Measurements from ENCODE around the gene HMGN3. TPM values are rescaled to one million over a fixed set of nuclear protein-coding genes. Genes with fewer than 3 reads are reported as not detected.

HMGN3 gene
- total RNA-seq, 1 donor from 2014 or later = 42.5 TPM

DNA sequence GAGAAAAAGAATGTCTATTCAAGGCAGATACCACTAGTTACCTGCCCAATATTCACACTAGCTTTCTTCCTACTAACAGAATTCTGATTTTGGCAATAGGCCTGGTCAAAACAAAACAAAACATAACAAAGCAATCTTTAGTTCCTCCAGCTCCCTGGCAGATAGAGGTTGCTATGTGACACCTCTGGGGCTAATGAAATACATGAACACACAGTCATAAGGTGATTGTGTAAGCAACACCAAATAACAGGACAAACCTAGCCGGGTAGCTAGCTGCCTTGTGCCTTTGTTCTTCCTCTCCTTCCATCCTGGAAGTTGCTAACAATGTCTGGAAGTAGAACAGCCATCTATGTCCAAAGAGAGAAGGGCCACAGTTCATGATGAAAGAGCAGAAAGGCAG, 6.0 kb upstream of the HMGN3 start:
- H3K9me3 ChIP-seq = no peaks in the 10 kb centered on the region
- H3K36me3 ChIP-seq = no peaks in the 10 kb centered on the region
- H3K27me3 ChIP-seq = no peaks in the 10 kb centered on the region
- intact Hi-C loops (cut with DNase I) = no loop called here
- no peak for TF ChIP-seq POLR2A (IDR thresholded peaks at IDR 0.05)
- TF ChIP-seq, protein P1, sequence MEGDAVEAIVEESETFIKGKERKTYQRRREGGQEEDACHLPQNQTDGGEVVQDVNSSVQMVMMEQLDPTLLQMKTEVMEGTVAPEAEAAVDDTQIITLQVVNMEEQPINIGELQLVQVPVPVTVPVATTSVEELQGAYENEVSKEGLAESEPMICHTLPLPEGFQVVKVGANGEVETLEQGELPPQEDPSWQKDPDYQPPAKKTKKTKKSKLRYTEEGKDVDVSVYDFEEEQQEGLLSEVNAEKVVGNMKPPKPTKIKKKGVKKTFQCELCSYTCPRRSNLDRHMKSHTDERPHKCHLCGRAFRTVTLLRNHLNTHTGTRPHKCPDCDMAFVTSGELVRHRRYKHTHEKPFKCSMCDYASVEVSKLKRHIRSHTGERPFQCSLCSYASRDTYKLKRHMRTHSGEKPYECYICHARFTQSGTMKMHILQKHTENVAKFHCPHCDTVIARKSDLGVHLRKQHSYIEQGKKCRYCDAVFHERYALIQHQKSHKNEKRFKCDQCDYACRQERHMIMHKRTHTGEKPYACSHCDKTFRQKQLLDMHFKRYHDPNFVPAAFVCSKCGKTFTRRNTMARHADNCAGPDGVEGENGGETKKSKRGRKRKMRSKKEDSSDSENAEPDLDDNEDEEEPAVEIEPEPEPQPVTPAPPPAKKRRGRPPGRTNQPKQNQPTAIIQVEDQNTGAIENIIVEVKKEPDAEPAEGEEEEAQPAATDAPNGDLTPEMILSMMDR (IDR thresholded peaks at IDR 0.05) = no peak
- no peak for TF ChIP-seq POLR2AphosphoS5 (IDR thresholded peaks at IDR 0.05; ENCODE audit: insufficient read depth in 1 of 2, low read depth in 1 of 2)
- no peaks in the 10 kb centered on the region for H3K4me1 ChIP-seq
- no peak overlapping the region for H3K4me3 ChIP-seq
- no peak overlapping the region for H3K27ac ChIP-seq
- DNase-seq (ENCODE audit: extremely low spot score in 2 of 2) = no peak

DNA sequence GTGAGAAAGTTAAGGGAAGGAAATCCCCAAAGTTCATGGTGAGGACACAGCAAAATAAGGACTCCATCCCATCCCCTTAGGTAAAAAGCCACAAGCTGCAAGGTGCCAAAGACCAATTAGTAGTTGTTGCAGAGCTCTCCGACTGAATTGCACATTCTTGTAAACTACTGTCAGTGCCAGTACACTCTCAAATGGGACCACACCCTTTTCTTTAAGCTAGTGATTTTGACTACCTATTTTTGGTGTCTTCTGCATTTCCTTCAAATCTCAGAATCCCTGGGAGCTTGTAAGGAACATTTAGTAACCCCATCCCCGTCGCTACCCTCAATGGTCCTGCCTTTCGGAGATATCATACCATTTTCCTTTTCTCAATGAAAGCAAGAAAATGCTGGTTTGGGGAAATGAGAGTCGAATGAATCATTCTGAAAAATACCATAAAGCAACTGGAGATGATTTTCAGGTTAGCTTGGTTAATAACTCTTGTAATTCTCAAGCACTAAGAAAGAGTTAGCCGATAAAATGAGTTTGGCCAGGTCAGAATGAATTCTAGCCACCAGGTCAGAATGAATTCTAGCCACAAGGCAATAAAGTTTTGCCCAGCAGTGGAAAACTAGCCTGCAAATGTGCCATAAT, 5.2 kb upstream of the HMGN3 start:
- H3K36me3 ChIP-seq = no peaks in the 10 kb centered on the region
- H3K4me1 ChIP-seq = no peaks in the 10 kb centered on the region
- intact Hi-C loops (cut with DNase I) = no loop called here
- no peak overlapping the region for H3K27ac ChIP-seq
- no peaks in the 10 kb centered on the region for H3K9me3 ChIP-seq
- H3K4me3 ChIP-seq = no peak overlapping the region
- no peaks in the 10 kb centered on the region for H3K27me3 ChIP-seq
- no peak for TF ChIP-seq POLR2A (IDR thresholded peaks at IDR 0.05)
- TF ChIP-seq POLR2AphosphoS5 (IDR thresholded peaks at IDR 0.05; ENCODE audit: insufficient read depth in 1 of 2, low read depth in 1 of 2) = no peak
- TF ChIP-seq, protein P1 (IDR thresholded peaks at IDR 0.05) = no peak
- no peak for DNase-seq (ENCODE audit: extremely low spot score in 2 of 2)

DNA sequence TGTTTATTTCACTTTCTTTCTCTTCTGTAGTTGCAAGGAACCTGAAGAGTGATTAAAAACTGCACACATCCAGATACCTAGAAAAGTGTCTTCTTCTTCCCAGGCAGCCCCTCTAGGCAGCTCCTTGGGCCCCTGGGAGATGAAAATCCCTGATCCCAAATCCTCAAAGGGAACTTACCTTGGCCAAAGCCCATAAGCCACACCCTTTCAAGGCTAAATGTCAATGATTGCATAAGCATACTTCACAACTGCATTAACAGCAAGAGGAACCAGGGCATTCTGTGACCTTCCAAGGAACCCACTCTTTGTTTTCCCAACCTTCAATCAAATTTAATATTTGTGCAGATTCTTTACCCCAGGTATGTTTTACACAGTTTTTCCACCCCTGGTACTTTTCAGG, 4.4 kb upstream of the HMGN3 start:
- no peak overlapping the region for H3K27ac ChIP-seq

DNA sequence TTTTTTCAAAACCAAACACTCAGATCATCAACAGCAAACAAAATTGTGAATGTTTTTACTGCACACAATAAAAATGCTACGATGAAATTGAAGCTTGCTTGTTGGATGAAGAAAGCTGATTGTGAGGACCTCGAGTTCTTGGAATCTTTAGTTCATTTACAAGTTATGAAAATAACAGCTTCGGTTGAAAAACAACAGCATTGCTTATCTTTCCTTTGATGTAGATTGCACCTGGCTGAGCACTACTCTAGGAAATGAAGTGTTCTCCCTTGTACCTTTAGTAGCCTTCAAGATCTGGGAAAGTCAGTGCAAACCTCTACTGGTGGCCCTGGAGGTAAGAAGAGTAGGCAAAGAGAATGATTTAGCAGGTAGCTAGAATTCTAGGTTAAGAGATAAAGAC, 2.2 kb upstream of the HMGN3 start:
- H3K4me3 ChIP-seq = no peak overlapping the region
- no peaks in the 10 kb centered on the region for H3K9me3 ChIP-seq
- intact Hi-C loops (cut with DNase I) = no loop called here
- DNase-seq (ENCODE audit: extremely low spot score in 2 of 2) = no peak
- no peaks in the 10 kb centered on the region for H3K36me3 ChIP-seq
- TF ChIP-seq, protein P1 (IDR thresholded peaks at IDR 0.05) = no peak
- no peak for TF ChIP-seq POLR2AphosphoS5 (IDR thresholded peaks at IDR 0.05; ENCODE audit: insufficient read depth in 1 of 2, low read depth in 1 of 2)
- TF ChIP-seq POLR2A (IDR thresholded peaks at IDR 0.05) = no peak
- no peak overlapping the region for H3K27ac ChIP-seq
- no peaks in the 10 kb centered on the region for H3K27me3 ChIP-seq
- peaks cover 10% of the 10 kb centered on the region for H3K4me1 ChIP-seq

More for the DNA sequence above, 4.4 kb upstream of the HMGN3 start:
- Histone ChIP-seq H3K9me3 (no peaks in the 10 kb centered on the region), H3K36me3 (no peaks in the 10 kb centered on the region), H3K4me1 (no peaks in the 10 kb centered on the region), H3K4me3 (no peak overlapping the region), H3K27me3 (no peaks in the 10 kb centered on the region)
- intact Hi-C loops (cut with DNase I) = no loop called here
- no peak for DNase-seq (ENCODE audit: extremely low spot score in 2 of 2)
- TF ChIP-seq, protein P1 (IDR thresholded peaks at IDR 0.05) = no peak
- no peak for TF ChIP-seq POLR2A (IDR thresholded peaks at IDR 0.05)
- no peak for TF ChIP-seq POLR2AphosphoS5 (IDR thresholded peaks at IDR 0.05; ENCODE audit: insufficient read depth in 1 of 2, low read depth in 1 of 2)

DNA sequence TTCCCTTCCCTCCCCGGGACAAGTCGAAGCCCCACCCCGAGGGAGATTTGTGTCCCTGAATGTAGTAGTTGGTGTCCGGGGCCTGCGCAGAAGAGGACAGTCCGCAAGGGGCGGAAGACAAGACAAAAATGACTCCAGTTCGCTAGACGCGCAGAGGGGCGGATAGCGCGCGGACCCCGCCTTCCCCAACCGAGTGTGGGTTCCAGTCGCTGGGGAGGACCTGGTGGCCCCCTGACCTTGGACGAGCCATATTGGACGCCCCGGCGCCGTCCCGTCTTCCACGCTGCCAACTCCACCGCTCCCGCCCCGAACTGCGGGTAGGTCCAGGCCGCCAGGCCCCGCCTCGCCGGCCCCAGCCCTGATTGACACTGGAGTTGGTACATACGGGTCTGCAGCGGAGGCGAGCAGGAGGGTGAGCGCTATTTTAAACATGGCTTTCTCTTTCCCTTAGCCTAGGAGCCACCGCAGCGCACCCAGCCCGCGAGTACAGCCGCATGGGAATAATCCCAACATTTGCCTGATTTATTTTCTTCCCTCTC, 802 bp downstream of the HMGN3 start:
- intact Hi-C loops (cut with DNase I) = loop anchor here (5.0 kb wide), 1 partner anchor 156 kb away; the partner anchor contains the start of gene PHIP
- H3K27me3 ChIP-seq = no peaks in the 10 kb centered on the region
- H3K27ac ChIP-seq = peak overlapping the region; percentile 83
- peaks cover 14% of the 10 kb centered on the region for H3K4me1 ChIP-seq
- TF ChIP-seq POLR2AphosphoS5 (IDR thresholded peaks at IDR 0.05; ENCODE audit: insufficient read depth in 1 of 2, low read depth in 1 of 2) (peak; percentile 11 to 68), POLR2A (IDR thresholded peaks at IDR 0.05) (no peak)
- TF ChIP-seq, protein P1 (IDR thresholded peaks at IDR 0.05) = peak in 1 of 3 experiments; percentile 39
- peak overlapping the region; percentile 55 to 60 for H3K4me3 ChIP-seq
- no peaks in the 10 kb centered on the region for H3K36me3 ChIP-seq
- peak in 1 of 2 donors; percentile 93 for DNase-seq (ENCODE audit: extremely low spot score in 2 of 2)
- no peaks in the 10 kb centered on the region for H3K9me3 ChIP-seq
